ENCODE results near the gene PTCD2. TPM values are rescaled to one million over a fixed set of nuclear protein-coding genes. Genes with fewer than 3 reads are reported as not detected.

Gene PTCD2
- total RNA-seq, 2 experiments from 2014 or later, result 11.7 to 17.9 TPM

DNA sequence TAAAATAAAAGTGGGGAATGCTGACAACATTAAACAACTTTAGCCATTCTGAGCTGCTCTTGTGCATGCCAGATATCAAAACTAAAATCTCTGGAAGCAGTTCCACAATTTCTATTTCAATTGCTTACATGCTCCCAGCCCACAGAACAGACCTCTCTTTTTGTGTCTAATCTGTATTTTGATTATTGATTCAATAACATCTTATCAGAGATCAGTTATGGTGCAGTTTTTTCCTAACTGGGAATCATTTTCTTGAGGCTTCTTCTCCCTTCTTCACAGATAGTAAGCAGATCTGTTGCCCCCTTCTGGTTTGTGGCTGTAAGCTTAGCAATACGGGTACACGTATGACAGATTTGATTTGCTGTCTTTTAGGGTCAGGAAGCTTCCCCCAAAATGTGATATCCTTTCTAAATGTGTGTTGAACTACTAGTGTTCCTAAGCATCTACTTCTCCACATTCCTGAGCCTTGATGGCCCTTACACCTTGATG is 39.5 kb upstream of the PTCD2 start:
- ChIA-PET CTCF (ENCODE audit: unreplicated experiment) (no interaction called here), POLR2A (interaction anchor here (0.5 to 0.9 kb wide), 3 partner anchors 9 to 784 kb away, joined by 3 to 4 read pairs (median 3); no protein-coding TSS in a partner anchor)
- H2AFZ ChIP-seq (ENCODE audit: low read length), result no peak overlapping the region
- H3K36me3 ChIP-seq (ENCODE audit: insufficient read depth, low read length), result peaks cover 78% of the 10 kb centered on the region
- H3K4me2 ChIP-seq (ENCODE audit: low read length), result no peak overlapping the region
- peaks cover 5% of the 10 kb centered on the region; the same call in 1 of the 2 replicates for H3K79me2 ChIP-seq (ENCODE audit: insufficient read depth, low read depth, low read length)
- TF ChIP-seq CTCF (conservative IDR thresholded peaks at IDR 0.05; ENCODE audit: low read length) (peak; percentile 69), EZH2phosphoT487 (IDR thresholded peaks at IDR 0.05; ENCODE audit: borderline replicate concordance, low read depth, low read length) (no peak)
- intact Hi-C loops (cut with micrococcal nuclease; ENCODE audit: unreplicated experiment), result no loop called here
- peaks cover 12% of the 10 kb centered on the region for H3K4me1 ChIP-seq (ENCODE audit: insufficient read depth, low read length, poor library complexity, severe bottlenecking)
- no TSS peak for BruUV-seq (replicated peaks)
- no peak for DNase-seq (ENCODE audit: low spot score)
- H3K4me3 ChIP-seq (ENCODE audit: low read depth, low read length, poor library complexity, severe bottlenecking), result no peak overlapping the region
- no peaks in the 10 kb centered on the region for H3K9me3 ChIP-seq (ENCODE audit: low read length)
- H3K9me2 ChIP-seq (ENCODE audit: insufficient read depth, low read length), result no peaks in the 10 kb centered on the region
- no peaks in the 10 kb centered on the region; the same call in 1 of the 2 replicates for H4K20me1 ChIP-seq (ENCODE audit: insufficient read depth, low read length)
- H3K27ac ChIP-seq (ENCODE audit: low read depth, low read length, poor library complexity, severe bottlenecking), result no peak overlapping the region

GRCh38 chr5:72281430-72281763 is 38.8 kb upstream of the PTCD2 start:
- H4K20me1 ChIP-seq (ENCODE audit: insufficient read depth, low read length), result no peaks in the 10 kb centered on the region; the same call in 1 of the 2 replicates
- intact Hi-C loops (cut with micrococcal nuclease; ENCODE audit: unreplicated experiment), result no loop called here
- no peaks in the 10 kb centered on the region for H3K9me3 ChIP-seq (ENCODE audit: low read length)
- TF ChIP-seq CTCF (conservative IDR thresholded peaks at IDR 0.05; ENCODE audit: low read length) (no peak), EZH2phosphoT487 (IDR thresholded peaks at IDR 0.05; ENCODE audit: borderline replicate concordance, low read depth, low read length) (no peak)
- BruUV-seq (replicated peaks), result no TSS peak
- H2AFZ ChIP-seq (ENCODE audit: low read length), result no peak overlapping the region
- H3K79me2 ChIP-seq (ENCODE audit: insufficient read depth, low read depth, low read length), result no peaks in the 10 kb centered on the region; the same call in 1 of the 2 replicates
- no peak overlapping the region for H3K4me2 ChIP-seq (ENCODE audit: low read length)
- DNase-seq (ENCODE audit: low spot score), result no peak
- POLR2A ChIA-PET, result interaction anchor here (0.7 to 1.0 kb wide), 3 partner anchors 9 to 499 kb away, joined by 3 to 5 read pairs (median 3); no protein-coding TSS in a partner anchor
- no peak overlapping the region for H3K27ac ChIP-seq (ENCODE audit: low read depth, low read length, poor library complexity, severe bottlenecking)
- peaks cover 20% of the 10 kb centered on the region for H3K4me1 ChIP-seq (ENCODE audit: insufficient read depth, low read length, poor library complexity, severe bottlenecking)
- H3K4me3 ChIP-seq (ENCODE audit: low read depth, low read length, poor library complexity, severe bottlenecking), result no peak overlapping the region
- peaks cover 77% of the 10 kb centered on the region for H3K36me3 ChIP-seq (ENCODE audit: insufficient read depth, low read length)
- no peaks in the 10 kb centered on the region for H3K9me2 ChIP-seq (ENCODE audit: insufficient read depth, low read length)
- CTCF ChIA-PET (ENCODE audit: unreplicated experiment), result interaction anchor here (1.5 kb wide), 1 partner anchor 11 kb away, joined by 3 read pairs; no protein-coding TSS in a partner anchor
